Mesodermal cell (in vitro differentiated cells): ENCODE data around the gene PPP6R2.
"Not testable (repeated sequence)": the region's sequence is repeated elsewhere in the genome, so short reads cannot be mapped to it uniquely, and the experiment has no call there.

ENCODE experiments used
- H3K27ac ChIP-seq: 2 replicates; pipeline ENCODE4 v1.7.0; 2013; ENCODE audit warnings: mild to moderate bottlenecking, low read depth, low read length, moderate library complexity; ENCODE audit not compliant: severe bottlenecking
- H3K36me3 ChIP-seq: 2 replicates; pipeline ENCODE4 v1.7.1; 2013; ENCODE audit warnings: mild to moderate bottlenecking, low read length, moderate library complexity; ENCODE audit not compliant: control insufficient read depth, insufficient read depth
- H3K4me1 ChIP-seq: one replicate; pipeline ENCODE4 v1.7.1; 2013; ENCODE audit warnings: mild to moderate bottlenecking, low read length; ENCODE audit not compliant: insufficient read depth, control insufficient read depth, poor library complexity, severe bottlenecking
- H3K4me3 ChIP-seq: 2 replicates; pipeline ENCODE4 v1.7.0; 2013; ENCODE audit warnings: low read length, control low read depth, mild to moderate bottlenecking; ENCODE audit not compliant: insufficient read depth, poor library complexity, severe bottlenecking; ENCODE audit errors: extremely low read depth
- H3K9me3 ChIP-seq: 2 replicates; pipeline ENCODE4 v1.7.1; 2013; ENCODE audit warnings: mild to moderate bottlenecking, low read length, moderate library complexity; ENCODE audit not compliant: control insufficient read depth
- WGBS, 2 experiments: methylation state at CpG; one replicate each; pipeline ENCODE4 v1.1.5; 2013; ENCODE audit warnings: missing lambda C conversion rate in 2 of 2; ENCODE audit not compliant: insufficient coverage in 2 of 2; 5-methylcytosine and 5-hydroxymethylcytosine counted together

The PPP6R2 gene

GRCh38 chr22:50403701-50404101, 60.6 kb downstream of the PPP6R2 start:
- Histone ChIP-seq H3K9me3 (no peaks in the 10 kb centered on the region), H3K4me1 (peaks cover 7% of the 10 kb centered on the region), H3K27ac (no peak overlapping the region), H3K36me3 (peaks cover 61% of the 10 kb centered on the region), H3K4me3 (no peak overlapping the region)
- 98 to 99% methylated on average over 7 to 8 of the region's 8 CpGs for WGBS, 2 experiments

DNA sequence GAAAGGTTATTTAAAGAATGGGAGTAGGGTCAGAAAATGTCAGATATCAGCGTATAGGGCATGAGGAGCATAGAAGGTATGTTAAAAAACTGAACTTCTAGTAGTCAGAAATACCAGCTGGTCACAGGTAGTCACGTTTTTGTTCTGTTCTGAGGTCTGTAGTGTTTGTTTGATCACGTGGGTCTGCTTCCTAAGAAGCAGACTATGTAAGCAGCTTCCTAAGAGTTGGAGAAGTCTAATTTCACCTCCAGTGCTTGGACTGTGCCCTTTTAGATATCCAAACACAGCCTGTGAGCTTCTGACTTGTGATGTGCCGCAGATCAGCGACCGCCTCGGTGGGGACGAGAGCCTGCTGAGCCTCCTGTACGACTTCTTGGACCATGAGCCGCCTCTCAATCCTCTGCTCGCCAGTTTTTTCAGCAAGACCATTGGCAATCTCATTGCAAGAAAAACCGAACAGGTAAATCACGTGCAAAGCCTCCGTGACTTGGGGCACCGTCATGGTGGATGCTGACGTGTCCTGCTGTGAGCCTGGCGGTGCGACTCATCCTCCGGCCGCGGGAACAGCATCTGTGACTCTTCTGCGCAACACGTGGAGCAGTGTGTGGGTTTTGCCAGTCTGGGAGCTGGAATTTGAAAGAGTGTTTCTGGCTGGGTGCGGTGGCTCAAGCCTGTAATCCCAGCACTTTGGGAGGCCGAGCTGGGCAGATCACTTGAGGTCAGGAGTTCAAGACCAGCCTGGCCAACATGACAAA, 63.5 kb downstream of the PPP6R2 start:
- Histone ChIP-seq H3K36me3 (peaks cover 63% of the 10 kb centered on the region), H3K9me3 (no peaks in the 10 kb centered on the region)
- 96 to 97% methylated on average over 25 of the region's 25 CpGs for WGBS, 2 experiments

GRCh38 chr22:50408311-50408710, 65.2 kb downstream of the PPP6R2 start:
- no peak overlapping the region for H3K27ac ChIP-seq
- H3K4me1 ChIP-seq = no peaks in the 10 kb centered on the region
- peaks cover 54% of the 10 kb centered on the region for H3K36me3 ChIP-seq
- H3K4me3 ChIP-seq = no peak overlapping the region
- no peaks in the 10 kb centered on the region for H3K9me3 ChIP-seq
- WGBS, 2 experiments = 96 to 100% methylated on average over 10 to 11 of the region's 13 CpGs

More for the DNA sequence above, 63.5 kb downstream of the PPP6R2 start:
- Histone ChIP-seq H3K27ac (no peak overlapping the region), H3K4me1 (no peaks in the 10 kb centered on the region), H3K4me3 (no peak overlapping the region)

GRCh38 chr22:50408954-50409353, 65.8 kb downstream of the PPP6R2 start:
- H3K4me1 ChIP-seq, H3K27ac ChIP-seq, H3K4me3 ChIP-seq, H3K9me3 ChIP-seq: not testable (repeated sequence)
- 95 to 100% methylated on average over 5 to 6 of the region's 9 CpGs for WGBS, 2 experiments
- peaks cover 54% of the 10 kb centered on the region for H3K36me3 ChIP-seq

DNA sequence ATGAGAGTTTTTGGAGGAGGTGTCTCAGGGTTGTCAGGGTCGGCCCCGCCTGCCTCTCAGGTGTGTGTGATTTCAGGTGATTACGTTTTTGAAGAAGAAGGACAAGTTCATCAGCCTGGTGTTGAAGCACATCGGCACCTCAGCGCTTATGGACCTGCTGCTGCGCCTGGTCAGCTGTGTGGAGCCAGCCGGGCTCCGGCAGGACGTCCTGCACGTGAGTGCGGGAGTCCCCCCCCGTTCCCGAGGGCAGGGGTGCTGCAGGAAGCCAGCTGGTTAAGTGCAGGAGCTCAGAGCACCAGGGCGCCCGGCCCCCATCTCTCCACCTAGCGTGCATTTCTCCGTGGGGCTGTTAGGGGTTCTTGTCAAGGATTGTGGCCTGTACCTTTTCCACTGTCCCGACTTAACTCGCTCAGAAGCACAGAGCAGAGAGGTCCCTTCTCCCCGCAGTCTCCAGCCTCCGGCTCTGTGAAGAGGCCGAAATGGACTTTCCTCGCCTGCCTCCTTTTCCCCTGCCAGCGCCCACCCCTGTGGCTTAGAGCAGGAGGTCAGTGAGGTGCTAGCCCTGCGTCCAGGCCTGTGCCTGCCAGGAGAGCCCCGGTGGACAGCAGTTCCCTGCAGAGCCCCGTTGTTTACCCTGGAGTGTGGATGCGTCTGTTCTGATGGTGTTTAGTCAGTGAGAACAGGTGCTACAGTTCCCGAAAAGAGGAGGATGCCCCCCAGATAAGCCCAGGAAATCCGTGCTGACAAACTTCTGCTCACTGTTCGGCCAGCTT, 71.5 kb downstream of the PPP6R2 start:
- Histone ChIP-seq H3K4me3 (no peak overlapping the region), H3K36me3 (peaks cover 77% of the 10 kb centered on the region), H3K9me3 (no peaks in the 10 kb centered on the region), H3K4me1 (peaks cover 5% of the 10 kb centered on the region), H3K27ac (no peak overlapping the region)
- WGBS, 2 experiments = 97 to 98% methylated on average over 24 to 26 of the region's 31 CpGs

DNA sequence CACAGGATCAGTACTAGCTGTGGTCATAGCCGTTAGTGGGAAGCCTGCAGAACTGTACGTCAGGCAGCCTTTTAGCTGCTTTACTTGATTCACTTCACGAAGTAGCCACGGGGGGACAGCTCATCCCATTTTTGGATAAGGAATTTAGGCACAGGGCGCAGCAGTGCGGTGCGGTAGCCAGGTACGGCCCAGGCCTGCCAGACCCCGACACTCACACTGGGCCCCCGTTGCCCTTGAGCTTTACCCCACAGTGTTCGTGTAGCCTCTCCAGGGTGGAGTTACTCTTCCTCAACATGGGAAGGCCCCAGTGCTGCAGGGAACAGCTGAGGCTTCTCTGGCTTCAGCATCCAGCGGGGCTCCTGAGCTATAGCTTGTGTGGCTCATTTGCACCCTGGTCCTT, 72.3 kb downstream of the PPP6R2 start:
- no peaks in the 10 kb centered on the region for H3K9me3 ChIP-seq
- no peak overlapping the region for H3K27ac ChIP-seq
- H3K4me3 ChIP-seq = no peak overlapping the region
- peaks cover 79% of the 10 kb centered on the region for H3K36me3 ChIP-seq
- H3K4me1 ChIP-seq = peaks cover 5% of the 10 kb centered on the region
- WGBS, 2 experiments = 93 to 99% methylated on average over 12 of the region's 12 CpGs

GRCh38 chr22:50416996-50417395, 73.9 kb downstream of the PPP6R2 start:
- no peaks in the 10 kb centered on the region for H3K9me3 ChIP-seq
- no peak overlapping the region for H3K4me3 ChIP-seq
- H3K36me3 ChIP-seq = peaks cover 84% of the 10 kb centered on the region
- WGBS, 2 experiments = 98 to 100% methylated on average over 6 of the region's 8 CpGs
- H3K27ac ChIP-seq = no peak overlapping the region
- H3K4me1 ChIP-seq = peaks cover 5% of the 10 kb centered on the region

- H3K9me3 ChIP-seq = no peaks in the 10 kb centered on the region
- peaks cover 87% of the 10 kb centered on the region for H3K36me3 ChIP-seq
- H3K27ac ChIP-seq = no peak overlapping the region
- no peak overlapping the region for H3K4me3 ChIP-seq
- H3K4me1 ChIP-seq = peaks cover 5% of the 10 kb centered on the region
- WGBS, 2 experiments = 92 to 95% methylated on average over 12 of the region's 13 CpGs
Measured at GRCh38 chr22:50417411-50418210, 74.5 kb downstream of the PPP6R2 start.

DNA sequence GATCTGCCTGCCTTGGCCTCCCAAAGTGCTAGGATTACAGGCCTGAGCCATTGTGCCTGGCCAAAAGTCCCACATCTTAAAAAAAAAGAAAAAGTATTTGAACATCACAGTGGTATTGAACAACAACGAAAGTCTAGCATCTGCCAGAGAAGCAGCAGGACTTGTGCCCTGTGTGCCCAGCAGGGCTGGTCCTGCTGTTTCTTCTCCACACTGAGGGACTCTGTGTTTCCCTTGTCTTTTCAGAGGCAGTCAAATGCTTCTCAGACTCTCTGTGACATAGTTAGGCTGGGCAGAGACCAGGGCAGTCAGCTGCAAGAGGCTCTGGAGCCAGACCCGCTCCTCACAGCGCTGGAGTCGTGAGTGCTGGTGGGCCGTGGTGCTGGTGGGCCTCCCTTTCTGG, 75.5 kb downstream of the PPP6R2 start:
- WGBS, 2 experiments = 97 to 100% methylated on average over 5 of the region's 5 CpGs
- no peaks in the 10 kb centered on the region for H3K9me3 ChIP-seq
- peaks cover 93% of the 10 kb centered on the region for H3K36me3 ChIP-seq

GRCh38 chr22:50419116-50419515, 76.0 kb downstream of the PPP6R2 start:
- WGBS, 2 experiments = 95 to 97% methylated on average over 9 of the region's 9 CpGs
- peaks cover 93% of the 10 kb centered on the region for H3K36me3 ChIP-seq
- no peaks in the 10 kb centered on the region for H3K9me3 ChIP-seq

More for the DNA sequence above, 75.5 kb downstream of the PPP6R2 start:
- Histone ChIP-seq H3K4me3 (no peak overlapping the region), H3K27ac (no peak overlapping the region), H3K4me1 (peaks cover 5% of the 10 kb centered on the region)

More at GRCh38 chr22:50419116-50419515, 76.0 kb downstream of the PPP6R2 start:
- H3K4me3 ChIP-seq = no peak overlapping the region
- no peak overlapping the region for H3K27ac ChIP-seq
- peaks cover 5% of the 10 kb centered on the region for H3K4me1 ChIP-seq
